Measurements from ENCODE around the gene EXPH5. TPM values are rescaled to one million over a fixed set of nuclear protein-coding genes. Genes with fewer than 3 reads are reported as not detected.

EXPH5 gene
- total and polyA plus RNA-seq, 9 of the 15 experiments (the other 6 are each of a cell fraction or from before 2014, with no cell fraction given), result 1.3 to 8.5 (median 4.8) TPM

DNA sequence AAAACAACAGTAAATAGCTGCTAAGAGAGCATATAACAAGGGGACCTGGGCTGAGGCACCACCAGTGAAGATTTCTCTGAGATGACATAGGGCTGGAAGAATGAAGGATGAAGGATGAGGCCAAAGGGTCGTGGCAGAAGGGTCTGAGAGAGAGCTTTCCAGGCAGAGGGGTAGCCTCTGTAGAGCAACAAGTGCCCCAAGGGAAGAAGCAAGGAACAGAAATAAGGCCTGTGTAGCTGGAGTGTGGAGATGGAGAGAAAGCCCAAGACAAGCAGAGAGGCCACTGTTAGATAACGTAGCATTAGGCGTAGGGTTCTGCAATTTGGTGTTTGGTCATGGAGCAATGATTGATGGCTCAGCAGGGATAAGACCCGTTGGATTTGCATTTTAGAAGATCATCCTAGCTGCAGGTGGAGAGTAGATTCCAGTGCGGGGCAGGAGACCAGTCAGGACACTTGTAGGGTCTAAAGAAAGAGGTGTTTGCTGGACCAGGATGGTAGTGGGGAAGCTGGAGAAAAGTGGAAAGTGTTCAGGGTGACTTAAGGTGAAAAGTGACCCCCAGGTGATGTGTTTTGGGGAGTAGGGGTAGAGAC is 47.6 kb downstream of the EXPH5 start:
- Histone ChIP-seq H3K4me2 (ENCODE audit: insufficient read depth, low read length) (no peak overlapping the region), H2AFZ (ENCODE audit: low read depth, low read length) (no peak overlapping the region), H3K9me3 (replicated peaks; ENCODE audit: control insufficient read depth, insufficient read depth, low read depth, low read length) (no peaks in the 10 kb centered on the region), H3K4me1 (replicated peaks in 1 of 2; ENCODE audit: control insufficient read depth in 2 of 2, insufficient read depth in 2 of 2, low read length in 2 of 2) (peaks cover 6 to 13% of the 10 kb centered on the region in 2 experiments; a peak in 3 of 5 replicates), H3K36me3 (ENCODE audit: control insufficient read depth, insufficient read depth, low read length) (no peaks in the 10 kb centered on the region; the same call in 1 of the 3 replicates), H3K27me3 (ENCODE audit: control insufficient read depth in 2 of 2, insufficient read depth in 2 of 2, low read length in 2 of 2) (no peaks in the 10 kb centered on the region), H4K20me1 (replicated peaks; ENCODE audit: control insufficient read depth, insufficient read depth, low read length) (no peaks in the 10 kb centered on the region), H3K27ac (ENCODE audit: extremely low read depth, low read depth, low read length) (no peak overlapping the region), H3K9ac (ENCODE audit: insufficient read depth in 1 of 2, low read depth in 2 of 2, low read length in 2 of 2) (peak overlapping the region in 1 of 2 experiments; percentile 12; a peak in 1 of 4 replicates), H3K79me2 (ENCODE audit: control insufficient read depth, insufficient read depth, low read length) (no peaks in the 10 kb centered on the region; the same call in 2 of the 3 replicates), H3K4me3 (no peak overlapping the region), H3K9me1 (ENCODE audit: control insufficient read depth, insufficient read depth, low read length) (no peaks in the 10 kb centered on the region)
- intact Hi-C loops (cut with micrococcal nuclease), result no loop called here
- peak in 1 of 4 experiments; percentile 15 for DNase-seq (ENCODE audit: extremely low read depth in 1 of 4, low spot score in 3 of 4)
- peak; percentile 39 for ATAC-seq
- in situ Hi-C loops (cut with MboI), result no loop called here
- BruUV-seq (replicated peaks), result no TSS peak
- WGBS (ENCODE audit: insufficient coverage, low coverage, missing lambda C conversion rate), result 40% methylated on average over 5 of the region's 5 CpGs
- ChIA-PET CTCF (ENCODE audit: low intra/inter-chr PET ratio) (no interaction called here), POLR2A (interaction anchor here (0.9 kb wide), 1 partner anchor 19 kb away, joined by 4 read pairs; no protein-coding TSS in a partner anchor)
- no peak for TF ChIP-seq SIX5 (IDR thresholded peaks at IDR 0.05; ENCODE audit: borderline replicate concordance in 1 of 2, insufficient read depth in 1 of 2, low read depth in 1 of 2, low read length in 2 of 2)
- TF ChIP-seq RFX5 (IDR thresholded peaks at IDR 0.05; ENCODE audit: low read depth, low read length), result no peak
- TF ChIP-seq, protein P1, sequence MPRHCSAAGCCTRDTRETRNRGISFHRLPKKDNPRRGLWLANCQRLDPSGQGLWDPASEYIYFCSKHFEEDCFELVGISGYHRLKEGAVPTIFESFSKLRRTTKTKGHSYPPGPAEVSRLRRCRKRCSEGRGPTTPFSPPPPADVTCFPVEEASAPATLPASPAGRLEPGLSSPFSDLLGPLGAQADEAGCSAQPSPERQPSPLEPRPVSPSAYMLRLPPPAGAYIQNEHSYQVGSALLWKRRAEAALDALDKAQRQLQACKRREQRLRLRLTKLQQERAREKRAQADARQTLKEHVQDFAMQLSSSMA (CRISPR knock-in tag; IDR thresholded peaks at IDR 0.05), result no peak
- no peak for TF ChIP-seq RBM34 (IDR thresholded peaks at IDR 0.05; ENCODE audit: borderline replicate concordance, insufficient read depth, low read length)
- peak; percentile 55 for TF ChIP-seq MEIS2 (IDR thresholded peaks at IDR 0.05; ENCODE audit: partially characterized antibody)
- TF ChIP-seq HNRNPLL (IDR thresholded peaks at IDR 0.05; ENCODE audit: low read depth, low read length, poor library complexity, severe bottlenecking), result no peak
- TF ChIP-seq ZFX (CRISPR knock-in tag; IDR thresholded peaks at IDR 0.05), result no peak
- no peak for TF ChIP-seq BRD9 (IDR thresholded peaks at IDR 0.05; ENCODE audit: low read depth, partially characterized antibody)
- TF ChIP-seq GABPB1 (CRISPR knock-in tag; IDR thresholded peaks at IDR 0.05), result no peak
- no peak for TF ChIP-seq ZFPM2 (CRISPR knock-in tag; IDR thresholded peaks at IDR 0.05)
- TF ChIP-seq, protein P2, sequence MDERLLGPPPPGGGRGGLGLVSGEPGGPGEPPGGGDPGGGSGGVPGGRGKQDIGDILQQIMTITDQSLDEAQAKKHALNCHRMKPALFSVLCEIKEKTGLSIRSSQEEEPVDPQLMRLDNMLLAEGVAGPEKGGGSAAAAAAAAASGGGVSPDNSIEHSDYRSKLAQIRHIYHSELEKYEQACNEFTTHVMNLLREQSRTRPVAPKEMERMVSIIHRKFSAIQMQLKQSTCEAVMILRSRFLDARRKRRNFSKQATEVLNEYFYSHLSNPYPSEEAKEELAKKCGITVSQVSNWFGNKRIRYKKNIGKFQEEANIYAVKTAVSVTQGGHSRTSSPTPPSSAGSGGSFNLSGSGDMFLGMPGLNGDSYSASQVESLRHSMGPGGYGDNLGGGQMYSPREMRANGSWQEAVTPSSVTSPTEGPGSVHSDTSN (CRISPR knock-in tag; IDR thresholded peaks at IDR 0.05; ENCODE audit: low read depth), result no peak
- TF ChIP-seq, protein P2 (tag; conservative IDR thresholded peaks at IDR 0.05; ENCODE audit: low read depth), result peak; percentile 43; the same call in 1 of the 2 replicates
- TF ChIP-seq, protein P3, sequence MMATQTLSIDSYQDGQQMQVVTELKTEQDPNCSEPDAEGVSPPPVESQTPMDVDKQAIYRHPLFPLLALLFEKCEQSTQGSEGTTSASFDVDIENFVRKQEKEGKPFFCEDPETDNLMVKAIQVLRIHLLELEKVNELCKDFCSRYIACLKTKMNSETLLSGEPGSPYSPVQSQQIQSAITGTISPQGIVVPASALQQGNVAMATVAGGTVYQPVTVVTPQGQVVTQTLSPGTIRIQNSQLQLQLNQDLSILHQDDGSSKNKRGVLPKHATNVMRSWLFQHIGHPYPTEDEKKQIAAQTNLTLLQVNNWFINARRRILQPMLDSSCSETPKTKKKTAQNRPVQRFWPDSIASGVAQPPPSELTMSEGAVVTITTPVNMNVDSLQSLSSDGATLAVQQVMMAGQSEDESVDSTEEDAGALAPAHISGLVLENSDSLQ (IDR thresholded peaks at IDR 0.05), result peak; percentile 65; the same call in 1 of the 2 replicates
- no peak for TF ChIP-seq DPF2 (IDR thresholded peaks at IDR 0.05)
- no peak for FAIRE-seq
